ENCODE results near the gene MOSPD3. TPM values are rescaled to one million over a fixed set of nuclear protein-coding genes. Genes with fewer than 3 reads are reported as not detected.
"Not testable (repeated sequence)": the region's sequence is repeated elsewhere in the genome, so short reads cannot be mapped to it uniquely, and the experiment has no call there.

Gene MOSPD3
- total RNA-seq, 2 donors from 2014 or later: 10.8 to 16.3 TPM

GRCh38 chr7:100641860-100642533 lies 29.7 kb downstream of the MOSPD3 start:
- intact Hi-C loops (cut with DNase I): no loop called here
- no peak for DNase-seq (ENCODE audit: low spot score)

GRCh38 chr7:100642534-100642907 lies 30.2 kb downstream of the MOSPD3 start:
- intact Hi-C loops (cut with DNase I): no loop called here
- DNase-seq (ENCODE audit: low spot score): no peak

- no peak for DNase-seq (ENCODE audit: low spot score)
- intact Hi-C loops (cut with DNase I): no loop called here
Observed at GRCh38 chr7:100649826-100650565, 37.7 kb downstream of the MOSPD3 start.

- no peak for DNase-seq (ENCODE audit: low spot score)
- intact Hi-C loops (cut with DNase I): no loop called here
Observed at GRCh38 chr7:100654908-100655831, 42.8 kb downstream of the MOSPD3 start.

- DNase-seq (ENCODE audit: low spot score): peak; percentile 90
- intact Hi-C loops (cut with DNase I): no loop called here
Observed at GRCh38 chr7:100655908-100656674, 43.8 kb downstream of the MOSPD3 start, which contains the start of gene ACTL6B. ACTL6B (minus strand) TSS chr7:100656448; CDS start chr7:100656354, 94 bp downstream.

GRCh38 chr7:100662194-100662776 lies 49.9 kb downstream of the MOSPD3 start:
- intact Hi-C loops (cut with DNase I); DNase-seq (ENCODE audit: low spot score): not testable (repeated sequence)

Other genes with a start within 250 kb of the MOSPD3 start
- gene PILRA, start 239.1 kb upstream of the MOSPD3 start, total RNA-seq: 10 to 100 TPM in 1 of 2 donors, 1 to 10 TPM in 1; 5.9 to 15.3 TPM
- 1 to 10 TPM; 2.9 to 3.5 TPM for gene ZCWPW1, start 183.8 kb upstream of the MOSPD3 start, total RNA-seq
- 10 to 100 TPM; 19.8 to 21.8 TPM for gene MEPCE, start 182.7 kb upstream of the MOSPD3 start, total RNA-seq
- 10 to 100 TPM; 16.7 to 23.9 TPM for gene PPP1R35, start 176.0 kb upstream of the MOSPD3 start, total RNA-seq
- gene SPACDR, start 148.3 kb upstream of the MOSPD3 start, total RNA-seq: under 1 TPM in 1 of 2 donors, not detected in 1; 0.62 TPM
- gene TSC22D4, start 133.3 kb upstream of the MOSPD3 start, total RNA-seq: 10 to 100 TPM; 25.3 to 29.1 TPM
- 1 to 10 TPM in 1 of 2 donors, under 1 TPM in 1; 0.86 to 1.4 TPM for gene NYAP1, start 128.6 kb upstream of the MOSPD3 start, total RNA-seq
- gene AGFG2, start 73.3 kb upstream of the MOSPD3 start, total RNA-seq: 10 to 100 TPM; 18.8 to 20.4 TPM
- gene SAP25, start 38.6 kb upstream of the MOSPD3 start, total RNA-seq: 1 to 10 TPM; 2.8 to 5.0 TPM
- 10 to 100 TPM; 28.5 to 30.7 TPM for gene LRCH4, start 26.4 kb upstream of the MOSPD3 start, total RNA-seq
- under 1 TPM; 0.14 to 0.51 TPM for gene FBXO24, start 26.2 kb upstream of the MOSPD3 start, total RNA-seq
- 100 to 1,000 TPM in 1 of 2 donors, 10 to 100 TPM in 1; 79.5 to 230 TPM for gene PCOLCE, start 10.2 kb upstream of the MOSPD3 start, total RNA-seq
- under 1 TPM; 0.57 to 0.83 TPM for gene TFR2, start 29.0 kb downstream of the MOSPD3 start, total RNA-seq
- gene ACTL6B, start 43.9 kb downstream of the MOSPD3 start, total RNA-seq: not detected
- 100 to 1,000 TPM; 173 to 199 TPM for gene GNB2, start 61.2 kb downstream of the MOSPD3 start, total RNA-seq
- gene GIGYF1, start 81.7 kb downstream of the MOSPD3 start, total RNA-seq: 10 to 100 TPM; 23.1 to 25.8 TPM
- gene POP7, start 93.6 kb downstream of the MOSPD3 start, total RNA-seq: 10 to 100 TPM; 17.1 to 23.0 TPM
- not detected for gene EPO, start 107.9 kb downstream of the MOSPD3 start, total RNA-seq
- gene ZAN, start 121.1 kb downstream of the MOSPD3 start, total RNA-seq: not detected
- 10 to 100 TPM; 31.4 to 46.6 TPM for gene EPHB4, start 215.0 kb downstream of the MOSPD3 start, total RNA-seq
- 10 to 100 TPM; 15.6 to 22.8 TPM for gene SLC12A9, start 240.2 kb downstream of the MOSPD3 start, total RNA-seq

Data from posterior vena cava (tissue), 2 donors.